Vagina (tissue), 2 donors: ENCODE measurements around the gene SREBF2.

Experiments
- CTCF ChIP-seq, 3 experiments: fragments of 450-650 bp in 2 of 3; fragments of 200-600 bp in 1 of 3; sonication (generic) in 1 of 3; IDR thresholded peaks; one replicate each; pipeline ENCODE4 v1.5.1; 2017 to 2019; ENCODE audit warnings: antibody characterized with exemption in 3 of 3, mild to moderate bottlenecking in 2 of 3, moderate library complexity in 2 of 3
- POLR2AphosphoS5 ChIP-seq, 2 donors: sonication (generic); formaldehyde crosslinking; IDR thresholded peaks; one replicate each; pipeline ENCODE4 v1.9.0; 2017; ENCODE audit warnings: antibody characterized with exemption in 2 of 2, mild to moderate bottlenecking in 2 of 2, low read depth in 1 of 2; ENCODE audit not compliant: insufficient read depth in 1 of 2

GRCh38 chr22:41951898-41952474 lies 119.1 kb downstream of the SREBF2 start, which contains the start of gene SMIM45:
- no peak for TF ChIP-seq POLR2AphosphoS5 (IDR thresholded peaks at IDR 0.05; ENCODE audit: insufficient read depth in 1 of 2, low read depth in 1 of 2)
- TF ChIP-seq CTCF (IDR thresholded peaks at IDR 0.05): no peak
